Panc1 (cell line): ENCODE results near the gene TRAPPC14.

Experiments
- CTCF ChIP-seq: fragments of 450-650 bp; IDR thresholded peaks from 2 replicates; pipeline ENCODE4 v1.5.1; 2017; ENCODE audit warnings: mild to moderate bottlenecking
- POLR2AphosphoS5 ChIP-seq: IDR thresholded peaks from 2 replicates; pipeline ENCODE4 v1.6.1; 2012; ENCODE audit warnings: mild to moderate bottlenecking, low read depth, low read length, moderate library complexity
- REST ChIP-seq, 2 experiments: IDR thresholded peaks; 2 replicates each; pipeline ENCODE4 v1.6.1; 2011 to 2012; ENCODE audit warnings: low read depth in 2 of 2, control low read depth in 1 of 2, low read length in 1 of 2, mild to moderate bottlenecking in 1 of 2, moderate library complexity in 1 of 2; ENCODE audit not compliant: insufficient read depth in 1 of 2
- SIN3A ChIP-seq: IDR thresholded peaks from 2 replicates; pipeline ENCODE4 v1.6.1; 2012; ENCODE audit warnings: low read depth, mild to moderate bottlenecking, low read length, moderate library complexity, borderline replicate concordance; ENCODE audit not compliant: insufficient read depth

GRCh38 chr7:100142461-100142860, 16.1 kb downstream of the TRAPPC14 start:
- TF ChIP-seq CTCF (no peak), SIN3A (no peak), POLR2AphosphoS5 (no peak), REST (IDR thresholded peaks at IDR 0.05; ENCODE audit: insufficient read depth in 1 of 2, low read depth in 2 of 2, low read length in 1 of 2) (no peak)
